Stimulated activated CD8-positive, alpha-beta memory T cell treated with anti-CD3 and anti-CD28 coated beads, Interleukin-15, amount 100 ng/mL, for 24 hours (primary cell): Measurements from ENCODE around the gene SPTLC2.
"Not testable (repeated sequence)": the region's sequence is repeated elsewhere in the genome, so short reads cannot be mapped to it uniquely, and the experiment has no call there.

Experiments
- DNase-seq: peaks from one replicate; pipeline ENCODE4 v3.0.0-alpha.2; 2020; ENCODE audit warnings: low read depth

The SPTLC2 gene, protein sequence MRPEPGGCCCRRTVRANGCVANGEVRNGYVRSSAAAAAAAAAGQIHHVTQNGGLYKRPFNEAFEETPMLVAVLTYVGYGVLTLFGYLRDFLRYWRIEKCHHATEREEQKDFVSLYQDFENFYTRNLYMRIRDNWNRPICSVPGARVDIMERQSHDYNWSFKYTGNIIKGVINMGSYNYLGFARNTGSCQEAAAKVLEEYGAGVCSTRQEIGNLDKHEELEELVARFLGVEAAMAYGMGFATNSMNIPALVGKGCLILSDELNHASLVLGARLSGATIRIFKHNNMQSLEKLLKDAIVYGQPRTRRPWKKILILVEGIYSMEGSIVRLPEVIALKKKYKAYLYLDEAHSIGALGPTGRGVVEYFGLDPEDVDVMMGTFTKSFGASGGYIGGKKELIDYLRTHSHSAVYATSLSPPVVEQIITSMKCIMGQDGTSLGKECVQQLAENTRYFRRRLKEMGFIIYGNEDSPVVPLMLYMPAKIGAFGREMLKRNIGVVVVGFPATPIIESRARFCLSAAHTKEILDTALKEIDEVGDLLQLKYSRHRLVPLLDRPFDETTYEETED

GRCh38 chr14:77616454-77617229 lies at the start of gene SPTLC2:
SPTLC2 (minus strand) TSS chr14:77616637; CDS start chr14:77616579, 58 bp downstream.
- peak; percentile 82 for DNase-seq

GRCh38 chr14:77663293-77663692 lies 46.9 kb upstream of the SPTLC2 start:
- DNase-seq, result no peak

DNA sequence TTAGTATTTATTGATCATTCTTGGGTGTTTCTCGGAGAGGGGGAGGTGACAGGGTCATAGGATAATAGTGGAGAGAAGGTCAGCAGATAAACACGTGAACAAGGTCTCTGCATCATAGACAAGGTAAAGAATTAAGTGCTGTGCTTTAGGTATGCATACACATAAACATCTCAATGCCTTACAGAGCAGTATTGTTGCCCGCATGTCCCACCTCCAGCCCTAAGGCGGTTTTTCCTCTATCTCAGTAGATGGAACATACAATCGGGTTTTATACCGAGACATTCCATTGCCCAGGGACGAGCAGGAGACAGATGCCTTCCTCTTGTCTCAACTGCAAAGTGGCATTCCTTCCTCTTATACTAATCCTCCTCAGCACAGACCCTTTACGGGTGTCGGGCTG lies 45.1 kb upstream of the SPTLC2 start:
- not testable (repeated sequence) for DNase-seq

DNA sequence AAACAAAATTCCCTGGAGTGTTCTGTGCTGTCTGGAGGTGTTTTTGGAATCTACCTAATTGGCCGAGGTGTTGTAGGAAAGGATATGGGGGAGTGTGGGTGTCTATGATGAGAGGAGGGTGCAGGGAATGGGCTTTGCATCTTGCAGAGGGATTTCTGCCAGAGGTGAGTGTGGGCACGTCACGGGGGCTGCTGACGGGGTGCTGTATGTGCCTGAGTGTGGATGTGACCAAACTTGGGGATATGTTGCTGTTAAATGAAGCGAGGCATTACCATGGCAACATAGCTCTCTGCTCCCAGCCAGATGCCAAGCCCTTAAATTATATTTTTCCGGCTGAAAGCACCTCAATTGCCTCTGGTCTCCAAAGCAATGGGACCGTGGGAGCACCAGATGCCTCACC lies 44.3 kb upstream of the SPTLC2 start:
- DNase-seq, result no peak

GRCh38 chr14:77659831-77660230 lies 43.4 kb upstream of the SPTLC2 start:
- no peak for DNase-seq

DNA sequence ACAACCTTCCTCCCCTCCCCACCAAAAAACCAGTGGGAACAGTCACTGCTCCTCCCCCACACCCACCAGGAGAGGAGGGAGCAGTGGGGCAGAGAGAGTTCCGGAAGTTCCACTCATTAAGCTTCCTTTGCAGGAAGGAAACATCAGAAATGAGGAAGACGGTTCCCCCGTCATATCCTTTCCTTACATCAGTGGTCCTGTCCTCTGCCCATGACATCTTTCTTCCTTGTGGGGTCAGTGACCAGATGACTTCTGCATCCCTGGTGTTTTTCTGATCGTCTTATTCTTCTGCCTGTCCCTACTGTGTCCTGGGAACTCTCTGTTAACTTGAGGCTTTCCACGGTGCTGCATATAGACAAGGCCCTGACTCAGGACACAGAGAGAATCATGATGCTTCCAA lies 40.8 kb upstream of the SPTLC2 start:
- no peak for DNase-seq

DNA sequence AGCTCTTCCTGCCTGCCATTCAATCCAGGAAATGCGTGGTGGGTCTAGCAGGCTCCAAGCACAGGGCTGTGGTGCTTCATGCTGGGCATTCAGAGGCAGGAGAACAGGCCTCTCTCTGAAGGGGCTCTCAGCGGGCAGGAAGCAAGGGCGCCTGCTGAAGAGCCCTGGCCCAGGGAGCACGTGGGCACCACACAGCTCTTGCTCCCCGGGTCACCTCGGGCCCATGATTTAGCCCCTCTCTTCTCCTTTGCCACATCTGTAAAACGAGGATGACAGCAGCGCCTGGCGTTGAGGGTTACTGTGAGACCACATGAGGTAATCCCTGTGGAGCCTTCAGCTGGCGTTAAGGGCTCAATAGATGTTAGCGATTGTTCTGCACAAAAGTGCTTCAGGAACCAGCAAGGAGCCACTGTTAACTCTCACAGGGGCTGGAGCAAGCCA lies 37.6 kb upstream of the SPTLC2 start:
- DNase-seq, result no peak

DNA sequence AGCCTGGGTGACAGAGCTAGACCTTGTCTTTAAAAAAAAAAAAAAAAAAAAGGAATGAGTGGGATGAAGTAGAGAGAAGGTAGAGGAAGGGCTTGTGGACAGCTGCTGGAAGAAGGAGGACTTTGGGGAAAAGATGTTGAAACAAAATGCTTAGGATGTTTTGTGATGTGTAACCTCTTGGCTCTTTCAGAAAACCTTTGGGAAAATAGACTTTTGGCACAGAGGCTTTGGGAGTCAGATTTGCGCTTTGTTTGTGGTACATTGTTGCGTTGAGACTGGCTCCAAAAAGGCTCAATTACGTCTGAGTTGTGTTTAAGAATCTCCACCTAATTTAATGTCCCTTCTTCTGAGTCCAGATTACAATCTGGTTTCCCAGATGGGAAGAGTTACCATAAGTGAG lies 32.9 kb upstream of the SPTLC2 start:
- no peak for DNase-seq

DNA sequence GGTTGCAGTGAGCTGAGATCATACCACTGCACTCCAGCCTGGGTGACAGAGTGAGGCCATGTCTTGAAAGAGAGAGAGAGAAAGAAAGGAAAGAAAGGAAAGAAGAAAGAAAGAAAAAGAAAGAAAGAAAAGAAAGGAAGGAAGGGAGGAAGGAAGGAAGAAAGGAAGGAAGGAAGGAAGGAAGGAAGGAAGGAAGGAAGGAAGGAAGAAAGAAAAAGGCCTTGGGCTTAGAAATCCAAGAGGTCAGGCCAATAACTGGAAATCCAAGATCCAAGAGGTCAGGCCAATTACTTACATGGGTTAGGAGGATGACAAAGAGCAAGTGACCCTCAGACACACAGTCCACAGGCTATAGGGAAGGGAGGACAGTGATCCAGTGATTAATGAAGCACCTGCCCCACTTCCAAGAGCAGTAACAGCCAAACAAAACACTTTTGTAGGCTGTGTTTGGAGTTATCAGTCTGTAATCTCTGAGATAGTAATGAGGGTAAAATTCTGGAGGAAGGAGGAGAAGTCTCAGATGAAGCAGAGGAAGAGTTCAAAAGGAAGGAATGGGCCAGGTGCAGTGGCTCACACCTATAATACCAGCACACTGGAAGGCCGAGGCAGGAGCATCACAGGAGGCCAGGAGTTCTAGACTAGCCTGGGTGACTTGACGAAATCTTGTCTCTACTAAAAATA lies 32.2 kb upstream of the SPTLC2 start:
- no peak for DNase-seq

GRCh38 chr14:77647853-77648252 lies 31.4 kb upstream of the SPTLC2 start:
- DNase-seq, result no peak

GRCh38 chr14:77646907-77647306 lies 30.5 kb upstream of the SPTLC2 start:
- no peak for DNase-seq

- no peak for DNase-seq
These were observed 29.2 kb upstream of the SPTLC2 start for GRCh38 chr14:77645520-77646230.

DNA sequence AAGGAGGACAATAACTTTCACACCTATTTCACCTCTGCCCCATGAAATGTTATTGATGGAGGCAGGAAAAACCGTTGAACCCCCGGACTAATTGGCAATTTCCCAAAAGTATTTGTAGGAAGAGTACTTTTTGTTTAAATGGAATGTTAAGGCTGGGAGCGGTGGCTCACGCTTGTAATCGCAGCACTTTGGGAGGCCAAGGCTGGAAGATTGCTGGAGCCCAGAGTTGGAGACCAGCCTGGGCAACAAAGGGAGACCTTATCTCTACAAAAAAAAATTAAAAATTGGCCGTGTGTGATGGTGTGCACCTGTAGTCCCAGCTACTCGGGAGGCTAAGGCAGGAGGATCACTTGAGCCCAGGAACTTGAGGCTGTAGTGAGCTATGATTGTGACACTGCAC lies 26.0 kb upstream of the SPTLC2 start:
- DNase-seq, result no peak

- DNase-seq, result peak; percentile 39
These were observed 25.3 kb upstream of the SPTLC2 start for GRCh38 chr14:77641534-77642341.

GRCh38 chr14:77640756-77641533 lies 24.5 kb upstream of the SPTLC2 start:
- no peak for DNase-seq

- DNase-seq, result no peak
These were observed 22.3 kb upstream of the SPTLC2 start for GRCh38 chr14:77638771-77639171.

DNA sequence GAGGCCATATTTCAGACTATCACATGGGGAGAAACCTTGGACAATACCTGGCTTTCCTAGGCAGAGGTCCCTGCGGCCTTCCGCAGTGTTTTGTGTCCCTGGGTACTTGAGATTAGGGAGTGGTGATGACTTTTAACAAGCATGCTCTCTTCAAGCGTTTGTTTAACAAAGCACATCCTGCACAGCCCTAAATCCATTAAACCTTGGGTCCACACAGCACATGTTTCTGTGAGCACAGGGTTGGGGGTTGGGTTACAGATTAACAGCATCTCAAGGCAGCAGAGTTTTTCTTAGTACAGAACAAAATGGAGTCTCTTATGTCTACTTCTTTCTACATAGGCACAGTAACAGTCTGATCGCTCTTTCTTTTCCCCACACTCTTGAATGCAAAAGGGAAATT lies 19.4 kb upstream of the SPTLC2 start:
- not testable (repeated sequence) for DNase-seq

- DNase-seq, result not testable (repeated sequence)
These were observed 19.0 kb upstream of the SPTLC2 start for GRCh38 chr14:77635466-77635865.

DNA sequence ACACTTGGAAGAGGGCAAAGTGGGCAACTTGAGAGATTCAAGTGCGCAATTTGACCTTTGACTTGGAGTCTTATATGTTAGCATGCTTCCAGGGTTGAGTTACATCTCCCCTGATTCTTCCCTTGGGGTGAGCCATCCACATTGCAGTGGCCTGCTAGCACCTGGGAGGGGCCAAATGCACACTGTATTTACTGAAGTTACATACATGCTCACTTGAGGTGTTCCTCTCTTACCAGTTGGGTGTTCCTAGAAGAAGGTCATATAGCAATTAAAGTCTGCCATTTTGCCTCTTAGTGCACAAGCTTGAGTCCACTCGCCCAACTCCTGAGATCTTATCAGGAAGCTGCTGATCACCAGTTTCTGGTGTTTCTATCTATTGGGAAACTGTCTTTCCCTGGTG lies 13.7 kb upstream of the SPTLC2 start:
- DNase-seq, result no peak

DNA sequence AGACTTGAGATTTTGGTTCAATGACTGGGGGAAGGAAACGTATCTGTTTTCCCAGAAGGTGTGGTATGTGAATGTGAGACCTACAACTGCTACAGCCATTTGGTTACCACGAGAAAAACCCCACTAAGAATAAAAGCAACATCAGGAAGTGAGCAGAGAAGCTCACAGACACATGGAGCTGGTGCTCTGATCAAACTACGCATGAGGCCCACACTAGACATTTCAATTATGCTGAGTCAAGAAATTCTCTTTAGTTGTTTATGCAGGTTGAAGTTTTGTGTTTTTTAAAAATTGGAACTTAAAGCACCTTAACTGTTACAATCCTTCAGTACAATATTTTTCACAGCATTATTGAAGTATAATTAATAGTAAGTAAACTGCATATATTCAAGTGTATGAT lies 8.9 kb upstream of the SPTLC2 start:
- no peak for DNase-seq
